ENCODE measurements around the gene MARCKS.

MARCKS gene

DNA sequence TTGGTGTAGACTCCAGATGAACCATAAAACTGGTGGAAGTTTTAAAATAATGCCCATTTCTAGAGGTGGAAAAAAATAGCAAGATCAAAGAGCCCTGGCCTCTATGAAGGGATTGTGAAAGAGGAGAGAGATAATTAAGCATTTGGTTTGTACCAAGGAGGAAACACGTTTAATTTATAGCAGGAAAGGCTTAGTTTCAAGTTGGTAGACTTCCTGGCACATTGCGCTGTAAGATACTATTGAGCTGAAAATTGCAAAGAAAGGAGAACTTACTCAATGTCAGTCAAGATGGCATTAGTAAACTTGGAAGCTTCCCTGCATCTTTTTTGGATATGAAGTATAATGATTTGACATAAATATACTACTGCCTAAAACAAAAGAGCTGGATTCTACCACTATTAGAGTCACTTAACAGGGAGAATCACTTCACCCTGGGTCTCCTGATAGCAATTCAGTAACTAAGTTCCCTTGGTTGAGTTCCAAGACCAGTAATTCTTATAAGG is 24.4 kb downstream of the MARCKS start:
- H3K4me3 ChIP-seq (replicated peaks; ENCODE audit: low read depth, low read length): no peak overlapping the region
- TF ChIP-seq, protein P1, sequence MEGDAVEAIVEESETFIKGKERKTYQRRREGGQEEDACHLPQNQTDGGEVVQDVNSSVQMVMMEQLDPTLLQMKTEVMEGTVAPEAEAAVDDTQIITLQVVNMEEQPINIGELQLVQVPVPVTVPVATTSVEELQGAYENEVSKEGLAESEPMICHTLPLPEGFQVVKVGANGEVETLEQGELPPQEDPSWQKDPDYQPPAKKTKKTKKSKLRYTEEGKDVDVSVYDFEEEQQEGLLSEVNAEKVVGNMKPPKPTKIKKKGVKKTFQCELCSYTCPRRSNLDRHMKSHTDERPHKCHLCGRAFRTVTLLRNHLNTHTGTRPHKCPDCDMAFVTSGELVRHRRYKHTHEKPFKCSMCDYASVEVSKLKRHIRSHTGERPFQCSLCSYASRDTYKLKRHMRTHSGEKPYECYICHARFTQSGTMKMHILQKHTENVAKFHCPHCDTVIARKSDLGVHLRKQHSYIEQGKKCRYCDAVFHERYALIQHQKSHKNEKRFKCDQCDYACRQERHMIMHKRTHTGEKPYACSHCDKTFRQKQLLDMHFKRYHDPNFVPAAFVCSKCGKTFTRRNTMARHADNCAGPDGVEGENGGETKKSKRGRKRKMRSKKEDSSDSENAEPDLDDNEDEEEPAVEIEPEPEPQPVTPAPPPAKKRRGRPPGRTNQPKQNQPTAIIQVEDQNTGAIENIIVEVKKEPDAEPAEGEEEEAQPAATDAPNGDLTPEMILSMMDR (IDR thresholded peaks at IDR 0.05; ENCODE audit: low read depth, low read length, missing control alignments): no peak
- DNase-seq (ENCODE audit: extremely low read depth, low read depth): no peak

DNA sequence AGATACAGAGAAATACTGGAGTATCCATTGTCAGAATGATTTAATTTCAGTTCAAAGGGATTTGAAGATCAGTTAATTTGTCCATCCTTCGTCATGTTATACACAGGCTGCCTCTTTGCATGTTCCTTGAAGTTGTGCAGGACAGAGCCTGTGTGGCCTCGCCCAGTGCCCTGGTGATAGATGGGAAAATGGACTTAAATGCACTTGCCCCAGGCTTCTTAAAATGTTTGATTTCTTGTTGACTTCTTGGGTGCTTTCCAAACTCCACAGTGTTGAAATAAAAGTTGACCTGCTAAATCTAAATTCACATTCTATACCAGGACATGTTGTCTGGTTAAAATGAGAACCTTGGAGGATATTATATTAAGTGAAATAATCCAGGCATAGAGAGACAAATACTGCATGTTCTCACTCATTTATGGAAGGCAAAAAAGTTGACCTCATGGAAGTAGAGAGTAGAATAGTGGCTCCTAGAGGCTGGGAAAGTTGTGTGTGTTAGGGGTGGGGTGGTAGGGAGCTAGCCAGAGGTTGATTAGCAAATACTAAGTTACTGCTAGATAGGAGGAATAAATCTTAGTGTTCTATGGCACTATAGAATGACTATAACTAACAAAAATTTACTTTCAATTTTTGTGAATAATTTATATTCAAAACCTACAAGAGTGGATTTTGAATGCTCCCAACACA is 25.3 kb downstream of the MARCKS start:
- TF ChIP-seq, protein P1 (IDR thresholded peaks at IDR 0.05; ENCODE audit: low read depth, low read length, missing control alignments): no peak
- no peak overlapping the region for H3K4me3 ChIP-seq (replicated peaks; ENCODE audit: low read depth, low read length)
- no peak for DNase-seq (ENCODE audit: extremely low read depth, low read depth)

DNA sequence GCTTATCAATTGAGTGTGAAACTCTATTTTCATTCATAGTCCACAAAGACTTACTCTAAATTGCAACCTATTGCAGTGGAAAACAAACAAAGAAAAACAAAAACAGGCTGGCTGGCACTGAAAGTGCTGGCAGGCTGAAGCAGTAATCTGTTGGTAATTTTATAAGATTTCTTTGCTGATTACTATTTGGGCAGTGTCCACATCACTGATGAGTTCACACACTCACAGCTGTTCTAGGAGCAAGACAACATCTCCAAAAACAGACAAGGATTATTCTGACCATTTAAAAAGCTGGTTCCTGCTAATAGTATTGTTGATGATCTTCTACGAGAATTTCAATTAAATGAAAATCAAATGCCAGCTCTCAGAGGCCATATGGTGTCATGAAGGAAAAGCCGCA is 26.9 kb downstream of the MARCKS start:
- DNase-seq (ENCODE audit: extremely low read depth, low read depth): no peak
- TF ChIP-seq, protein P1 (IDR thresholded peaks at IDR 0.05; ENCODE audit: low read depth, low read length, missing control alignments): no peak
- H3K4me3 ChIP-seq (replicated peaks; ENCODE audit: low read depth, low read length): no peak overlapping the region

DNA sequence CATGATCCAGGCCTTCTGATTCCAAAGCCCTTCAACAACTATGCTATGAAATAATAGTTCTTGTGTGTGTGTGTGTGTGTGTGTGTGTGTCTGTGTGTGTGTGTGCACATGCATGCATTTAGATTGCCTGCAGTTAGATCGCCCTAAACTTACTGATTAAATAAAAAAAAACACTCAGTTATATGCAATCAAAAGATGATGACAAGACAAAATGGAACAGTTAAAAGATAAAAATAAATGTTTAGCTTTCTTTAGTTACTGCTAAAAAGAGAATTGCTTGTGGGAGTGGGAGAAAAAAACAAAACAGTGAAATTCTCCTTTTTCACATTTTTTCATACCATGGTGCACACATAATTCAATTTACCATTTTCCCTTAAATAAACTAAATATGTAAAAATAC is 29.4 kb downstream of the MARCKS start:
- TF ChIP-seq, protein P1 (IDR thresholded peaks at IDR 0.05; ENCODE audit: low read depth, low read length, missing control alignments): no peak
- H3K4me3 ChIP-seq (replicated peaks; ENCODE audit: low read depth, low read length): no peak overlapping the region
- no peak for DNase-seq (ENCODE audit: extremely low read depth, low read depth)

DNA sequence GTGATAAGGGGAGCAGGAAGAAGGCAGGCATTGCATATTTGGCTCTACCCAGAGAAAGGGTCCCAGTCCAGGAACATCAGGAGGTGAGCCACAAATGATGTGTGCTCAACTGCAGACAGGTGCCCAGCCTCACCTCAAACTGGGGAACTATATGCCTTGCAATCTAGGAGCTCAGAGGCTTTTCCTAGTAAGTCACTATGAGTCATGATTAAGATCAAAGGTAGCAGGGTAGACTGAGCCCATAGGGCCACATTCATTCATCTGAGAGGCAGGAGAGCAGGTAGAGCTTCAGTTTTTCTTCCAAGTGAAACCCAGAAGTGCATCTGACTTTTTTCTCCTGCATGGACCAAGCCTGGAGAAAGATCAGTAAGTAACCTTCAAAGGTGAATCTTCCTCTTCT is 31.3 kb downstream of the MARCKS start:
- TF ChIP-seq, protein P1 (IDR thresholded peaks at IDR 0.05; ENCODE audit: low read depth, low read length, missing control alignments): no peak
- no peak overlapping the region for H3K4me3 ChIP-seq (replicated peaks; ENCODE audit: low read depth, low read length)
- no peak for DNase-seq (ENCODE audit: extremely low read depth, low read depth)

DNA sequence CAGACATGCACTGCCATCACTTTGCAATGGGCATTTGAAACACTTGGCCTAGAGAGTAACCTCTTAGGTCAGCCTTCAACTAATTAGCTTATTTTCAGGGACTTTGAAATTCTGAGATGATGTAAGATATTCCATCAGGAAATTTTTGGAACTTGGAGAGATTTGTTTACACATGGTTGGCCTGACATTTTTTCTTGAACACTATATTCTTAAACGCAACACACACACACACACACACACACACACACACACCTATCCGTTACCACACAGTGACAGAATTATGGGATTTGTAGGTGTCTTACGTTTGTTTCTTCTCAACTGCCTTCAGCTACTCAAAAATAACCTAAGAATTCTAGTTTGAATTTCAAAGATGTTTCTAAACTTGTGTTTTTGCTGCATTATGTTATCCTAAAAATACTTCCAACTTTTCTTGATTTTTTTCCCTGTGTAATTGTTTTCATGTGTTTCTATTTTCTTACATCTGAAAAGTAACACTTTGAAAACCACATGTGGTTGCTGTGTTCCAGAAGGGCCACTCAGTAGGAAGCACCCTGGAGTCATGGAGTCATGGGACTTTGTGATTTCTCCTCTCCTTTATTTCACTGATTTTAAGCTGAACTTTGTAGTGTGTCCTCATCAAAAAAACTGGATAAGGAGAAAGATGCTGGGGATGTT is 31.9 kb downstream of the MARCKS start:
- no peak for DNase-seq (ENCODE audit: extremely low read depth, low read depth)
- no peak overlapping the region for H3K4me3 ChIP-seq (replicated peaks; ENCODE audit: low read depth, low read length)
- TF ChIP-seq, protein P1 (IDR thresholded peaks at IDR 0.05; ENCODE audit: low read depth, low read length, missing control alignments): no peak
